Ishikawa (cell line): ENCODE results near the gene COX19.

Source experiments
- CREB1 ChIP-seq: IDR thresholded peaks from 2 replicates; pipeline ENCODE4 v1.6.1; 2012; ENCODE audit warnings: low read depth
- EP300 ChIP-seq: IDR thresholded peaks from 2 replicates; pipeline ENCODE4 v1.6.1; 2012; ENCODE audit warnings: borderline replicate concordance
- FOXM1 ChIP-seq: IDR thresholded peaks from 2 replicates; pipeline ENCODE4 v1.6.1; 2012; ENCODE audit warnings: low read depth, borderline replicate concordance
- TAF1 ChIP-seq: IDR thresholded peaks from 2 replicates; pipeline ENCODE4 v1.6.1; 2012; ENCODE audit warnings: low read depth, mild to moderate bottlenecking
- TEAD4 ChIP-seq: IDR thresholded peaks from 2 replicates; pipeline ENCODE4 v1.6.1; 2012
- TF ChIP-seq, protein P1 (sequence below): IDR thresholded peaks from 2 replicates; pipeline ENCODE4 v1.6.1; 2012
- TF ChIP-seq, protein P2 (sequence below): IDR thresholded peaks from 2 replicates; pipeline ENCODE4 v1.6.1; 2012; ENCODE audit warnings: low read depth, mild to moderate bottlenecking

DNA sequence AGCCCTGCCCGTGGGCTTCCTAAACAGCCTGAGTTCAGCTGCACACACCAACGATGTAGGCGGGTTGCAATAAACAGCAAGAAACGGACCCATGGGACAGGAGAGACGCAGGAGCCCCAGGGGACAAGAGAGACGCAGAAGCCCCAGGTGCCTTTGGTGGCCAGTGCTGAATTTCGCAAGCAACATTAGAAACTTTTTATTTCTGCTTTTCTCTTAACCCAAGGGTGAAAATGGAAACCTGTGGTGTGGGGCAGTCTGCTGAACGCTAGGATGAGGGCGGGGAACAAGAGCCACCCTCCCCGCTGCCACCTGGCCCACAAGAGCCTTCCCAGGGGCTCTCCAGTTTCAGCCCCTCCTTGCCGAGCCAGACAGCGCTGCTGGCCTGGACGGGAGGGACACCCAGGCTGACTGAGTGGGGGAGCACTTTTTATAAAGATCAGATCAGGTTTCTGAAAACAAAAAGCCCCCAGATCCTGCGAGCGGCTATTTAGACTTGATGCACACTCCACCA, 49.0 kb upstream of the COX19 start:
- TF ChIP-seq TAF1 (no peak), CREB1 (no peak), TEAD4 (no peak), FOXM1 (no peak), EP300 (no peak)
- TF ChIP-seq, protein P1, sequence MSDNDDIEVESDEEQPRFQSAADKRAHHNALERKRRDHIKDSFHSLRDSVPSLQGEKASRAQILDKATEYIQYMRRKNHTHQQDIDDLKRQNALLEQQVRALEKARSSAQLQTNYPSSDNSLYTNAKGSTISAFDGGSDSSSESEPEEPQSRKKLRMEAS, result no peak
- TF ChIP-seq, protein P2, sequence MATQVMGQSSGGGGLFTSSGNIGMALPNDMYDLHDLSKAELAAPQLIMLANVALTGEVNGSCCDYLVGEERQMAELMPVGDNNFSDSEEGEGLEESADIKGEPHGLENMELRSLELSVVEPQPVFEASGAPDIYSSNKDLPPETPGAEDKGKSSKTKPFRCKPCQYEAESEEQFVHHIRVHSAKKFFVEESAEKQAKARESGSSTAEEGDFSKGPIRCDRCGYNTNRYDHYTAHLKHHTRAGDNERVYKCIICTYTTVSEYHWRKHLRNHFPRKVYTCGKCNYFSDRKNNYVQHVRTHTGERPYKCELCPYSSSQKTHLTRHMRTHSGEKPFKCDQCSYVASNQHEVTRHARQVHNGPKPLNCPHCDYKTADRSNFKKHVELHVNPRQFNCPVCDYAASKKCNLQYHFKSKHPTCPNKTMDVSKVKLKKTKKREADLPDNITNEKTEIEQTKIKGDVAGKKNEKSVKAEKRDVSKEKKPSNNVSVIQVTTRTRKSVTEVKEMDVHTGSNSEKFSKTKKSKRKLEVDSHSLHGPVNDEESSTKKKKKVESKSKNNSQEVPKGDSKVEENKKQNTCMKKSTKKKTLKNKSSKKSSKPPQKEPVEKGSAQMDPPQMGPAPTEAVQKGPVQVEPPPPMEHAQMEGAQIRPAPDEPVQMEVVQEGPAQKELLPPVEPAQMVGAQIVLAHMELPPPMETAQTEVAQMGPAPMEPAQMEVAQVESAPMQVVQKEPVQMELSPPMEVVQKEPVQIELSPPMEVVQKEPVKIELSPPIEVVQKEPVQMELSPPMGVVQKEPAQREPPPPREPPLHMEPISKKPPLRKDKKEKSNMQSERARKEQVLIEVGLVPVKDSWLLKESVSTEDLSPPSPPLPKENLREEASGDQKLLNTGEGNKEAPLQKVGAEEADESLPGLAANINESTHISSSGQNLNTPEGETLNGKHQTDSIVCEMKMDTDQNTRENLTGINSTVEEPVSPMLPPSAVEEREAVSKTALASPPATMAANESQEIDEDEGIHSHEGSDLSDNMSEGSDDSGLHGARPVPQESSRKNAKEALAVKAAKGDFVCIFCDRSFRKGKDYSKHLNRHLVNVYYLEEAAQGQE, result no peak
